NCI-H82 (cell line): ENCODE measurements around the gene HBEGF.

Experiments
- DNase-seq: peaks from one replicate; lab custom pipeline; 2025; lab: John Stamatoyannopoulos, UW

Gene HBEGF

DNA sequence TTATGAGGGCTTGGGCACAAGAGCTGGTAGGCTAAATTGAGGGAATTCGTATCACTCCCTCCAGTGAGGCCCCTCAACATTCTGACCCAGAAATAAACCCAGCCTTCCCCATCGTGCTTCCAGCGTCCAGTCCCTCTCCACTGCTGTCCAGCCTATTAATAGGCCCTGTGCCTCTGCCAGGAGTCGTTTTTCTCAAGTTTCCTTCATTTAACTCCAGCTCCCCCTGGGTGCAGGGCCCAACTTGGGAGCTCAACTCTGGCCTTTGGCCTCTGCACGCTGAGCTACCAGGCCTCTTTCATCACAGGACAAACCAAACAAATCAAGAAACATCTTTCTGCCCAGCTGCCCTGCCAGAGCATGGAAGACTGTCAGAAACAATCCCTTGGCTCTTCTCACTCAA lies 10.0 kb downstream of the HBEGF start:
- no peak for DNase-seq

GRCh38 chr5:140331638-140332037 lies 14.8 kb downstream of the HBEGF start:
- no peak for DNase-seq

DNA sequence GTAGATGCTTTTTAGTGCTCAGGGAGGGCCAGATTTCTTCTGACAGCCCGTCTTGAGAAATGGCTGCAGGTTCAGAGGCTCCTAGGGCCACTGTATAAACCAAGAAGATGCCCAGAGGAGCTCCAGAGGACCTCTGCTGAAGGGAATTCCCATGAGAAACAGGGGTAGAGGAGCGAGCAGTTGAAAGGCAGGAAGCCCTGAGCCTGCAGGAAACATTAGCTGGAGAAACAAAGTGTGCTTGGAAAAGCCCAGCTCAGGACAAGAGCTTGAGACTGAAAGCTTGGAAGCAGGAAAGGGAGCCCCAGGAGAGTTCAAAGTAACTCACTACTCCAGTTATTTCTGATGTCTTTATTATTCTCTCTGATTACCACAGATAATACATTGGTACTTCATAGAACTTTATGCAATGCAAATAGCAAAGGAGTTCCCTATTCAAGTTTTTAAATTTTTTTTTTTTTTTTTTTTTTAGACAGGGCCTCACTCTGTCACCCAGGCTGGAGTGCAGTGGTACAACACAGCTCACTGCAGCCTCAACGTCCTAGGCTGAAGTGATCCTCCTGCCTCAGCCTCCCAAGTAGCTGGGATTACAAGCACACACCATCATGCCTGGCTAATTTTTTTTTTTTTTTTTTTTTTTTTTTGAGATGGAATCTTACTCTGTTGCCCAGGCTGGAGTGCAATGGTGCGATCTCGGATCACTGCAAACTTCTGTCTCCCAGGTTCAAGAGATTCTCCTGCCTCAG lies 16.5 kb downstream of the HBEGF start:
- no peak for DNase-seq

DNA sequence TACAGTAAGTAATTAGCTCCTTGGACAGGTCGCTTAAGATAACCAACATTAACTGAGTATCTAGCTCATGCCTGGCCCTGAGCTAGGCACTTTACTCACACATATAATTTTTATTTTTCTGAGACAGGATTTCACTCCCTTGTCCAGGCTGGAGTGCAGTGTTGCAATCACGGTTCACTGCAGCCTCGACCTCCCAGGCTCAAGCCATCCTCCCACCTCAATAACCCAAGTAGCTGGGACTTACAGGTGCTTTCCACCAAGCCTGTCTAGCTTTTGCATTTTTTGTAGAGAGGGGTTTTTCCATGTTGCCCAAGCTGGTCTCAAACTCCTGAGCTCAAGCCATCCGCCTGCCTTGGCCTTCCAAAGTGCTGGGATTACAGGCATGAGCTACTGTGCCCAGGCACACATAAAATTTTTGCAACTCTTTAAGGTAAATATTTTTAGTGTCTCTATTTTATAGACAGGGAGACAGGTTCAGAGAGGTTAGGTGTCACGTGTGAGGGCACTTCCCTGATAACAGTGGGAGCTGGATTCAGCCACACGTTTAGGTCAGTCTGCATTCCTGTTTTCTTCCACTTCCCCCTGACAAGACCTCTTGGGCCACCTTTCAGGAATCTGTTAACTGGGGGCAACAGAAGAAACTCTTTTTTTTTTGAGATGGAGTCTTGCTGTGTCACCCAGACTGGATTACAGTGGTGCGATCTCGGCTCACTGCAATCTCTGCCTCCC lies 18.2 kb downstream of the HBEGF start:
- no peak for DNase-seq

- peak; percentile 33 for DNase-seq
Measured at GRCh38 chr5:140327589-140327988, 18.8 kb downstream of the HBEGF start.

DNA sequence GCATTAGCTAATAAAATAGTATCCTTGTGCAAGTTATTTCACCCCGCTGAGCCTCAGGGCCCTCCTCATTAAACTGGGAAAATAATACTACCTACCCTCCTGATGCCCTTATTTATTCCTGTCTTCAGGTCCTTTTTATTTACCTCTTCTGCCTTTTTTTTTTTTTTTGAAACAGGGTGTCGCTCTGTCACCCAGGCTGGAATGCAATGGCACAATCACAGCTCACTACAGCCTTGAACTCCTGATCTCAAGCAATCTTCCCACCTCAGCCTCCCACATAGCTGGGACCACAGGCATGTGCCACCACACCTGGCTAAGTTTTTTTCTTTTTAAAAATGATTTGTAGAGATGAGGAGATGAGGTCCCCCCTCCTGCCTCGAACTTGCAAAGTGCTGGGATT lies 20.9 kb downstream of the HBEGF start:
- no peak for DNase-seq

- no peak for DNase-seq
Measured at GRCh38 chr5:140324617-140325241, 21.7 kb downstream of the HBEGF start.

GRCh38 chr5:140324041-140324600 lies 22.3 kb downstream of the HBEGF start:
- DNase-seq = no peak

DNA sequence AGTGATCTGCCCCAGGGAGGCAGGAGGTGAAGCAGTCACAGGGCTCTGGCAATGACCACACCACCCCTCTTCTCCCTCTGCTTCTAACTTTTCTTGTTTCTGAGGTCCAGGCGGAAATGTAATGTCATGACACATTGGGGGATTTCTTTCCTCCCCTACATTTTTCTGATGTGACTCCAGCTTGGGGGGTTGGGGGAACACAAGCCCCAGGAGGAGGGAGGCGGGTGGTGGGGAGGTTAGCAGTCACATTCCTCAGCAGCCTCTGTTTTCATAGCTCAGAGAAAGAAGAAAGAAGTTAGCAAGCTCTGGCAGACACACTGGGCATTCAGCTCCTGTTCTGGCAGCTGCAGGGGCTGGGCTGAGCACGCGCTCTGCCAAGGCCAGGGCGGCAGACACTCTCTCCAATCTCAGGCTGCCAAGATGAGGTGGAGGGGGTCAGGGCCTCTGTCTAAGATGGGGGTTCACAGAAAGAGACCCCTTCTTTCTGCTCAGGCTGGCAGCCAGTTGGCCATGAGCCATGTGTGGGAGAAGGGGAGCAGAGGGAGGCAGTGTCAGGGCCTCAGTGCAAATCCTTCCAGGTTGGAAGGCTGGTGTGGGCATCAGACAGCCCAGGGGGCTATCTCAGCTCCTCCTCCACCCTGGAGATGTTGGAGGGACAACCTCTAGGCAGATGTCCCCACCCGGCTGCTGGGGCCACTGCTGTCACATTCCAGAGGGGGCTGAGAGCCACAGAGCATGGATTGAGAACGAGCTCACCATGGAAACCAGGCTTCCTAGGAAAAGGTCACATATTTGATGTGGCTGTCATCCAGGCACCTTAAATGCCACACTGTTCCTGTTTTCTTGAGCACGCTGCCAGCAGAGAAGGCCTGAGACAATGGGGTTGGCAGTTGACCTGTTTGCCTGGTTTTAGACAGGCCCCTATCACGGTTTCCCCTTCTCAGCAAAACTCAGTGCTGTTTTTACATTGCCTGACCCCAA lies 23.4 kb downstream of the HBEGF start:
- no peak for DNase-seq

DNA sequence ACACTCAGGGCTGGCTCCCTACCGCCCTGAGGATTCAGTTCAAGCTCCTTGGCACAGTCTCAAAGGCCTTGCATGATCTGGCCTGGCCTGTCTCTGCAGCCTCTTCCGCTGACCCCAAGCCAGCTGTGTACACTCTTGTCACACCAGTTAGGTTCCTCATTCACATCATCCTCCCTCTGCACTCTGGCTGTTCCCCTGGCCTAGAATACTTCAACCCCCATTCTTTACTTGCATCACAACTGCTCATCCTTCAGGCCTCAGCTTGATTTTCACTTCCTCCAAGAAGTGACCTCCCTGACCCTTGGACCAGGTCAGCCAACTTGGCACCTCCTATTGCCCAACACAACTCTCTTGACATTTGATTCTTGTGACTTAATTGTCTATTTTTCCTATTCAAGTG lies 24.6 kb downstream of the HBEGF start:
- no peak for DNase-seq

GRCh38 chr5:140319833-140320232 lies 26.6 kb downstream of the HBEGF start:
- DNase-seq = no peak

- DNase-seq = no peak
Measured at GRCh38 chr5:140318792-140319191, 27.6 kb downstream of the HBEGF start.

DNA sequence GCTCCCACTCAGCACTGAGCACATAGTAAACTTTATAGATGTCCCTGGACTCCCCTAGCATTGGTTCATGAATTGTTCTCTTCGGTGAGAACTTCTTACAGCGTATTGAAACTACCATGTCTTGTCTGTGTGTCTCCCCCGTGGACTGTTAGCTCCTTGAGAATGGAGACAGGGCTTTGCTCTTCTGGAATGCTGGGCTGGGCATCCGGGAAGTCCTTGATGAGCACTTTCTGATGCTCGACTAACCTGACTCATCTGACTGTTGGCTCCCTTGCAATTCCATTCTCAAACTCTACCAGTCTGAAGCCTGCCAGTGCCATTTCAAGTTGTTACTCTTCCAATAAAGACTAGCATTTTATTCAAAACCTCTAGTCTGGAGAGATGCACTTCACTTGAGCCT lies 28.5 kb downstream of the HBEGF start:
- DNase-seq = no peak

DNA sequence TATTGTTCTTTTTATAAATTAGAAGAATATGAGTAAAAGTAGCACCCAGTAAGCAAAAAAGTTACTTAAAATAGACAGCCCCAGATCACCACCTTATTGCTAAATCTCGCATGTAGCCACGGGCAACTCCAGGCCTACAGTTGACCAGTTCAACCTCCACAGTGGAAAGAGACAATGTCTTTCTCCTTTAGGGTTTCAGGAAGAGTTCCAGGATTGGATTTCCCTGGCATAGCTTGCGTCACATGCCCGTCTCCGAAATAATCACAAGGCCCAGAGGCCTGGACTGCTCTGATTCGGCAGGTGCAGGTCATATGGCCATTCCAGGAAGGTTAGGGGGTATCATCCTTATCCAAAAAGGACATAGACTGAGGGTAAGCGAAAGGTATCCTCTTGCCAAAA lies 33.6 kb downstream of the HBEGF start:
- no peak for DNase-seq

DNA sequence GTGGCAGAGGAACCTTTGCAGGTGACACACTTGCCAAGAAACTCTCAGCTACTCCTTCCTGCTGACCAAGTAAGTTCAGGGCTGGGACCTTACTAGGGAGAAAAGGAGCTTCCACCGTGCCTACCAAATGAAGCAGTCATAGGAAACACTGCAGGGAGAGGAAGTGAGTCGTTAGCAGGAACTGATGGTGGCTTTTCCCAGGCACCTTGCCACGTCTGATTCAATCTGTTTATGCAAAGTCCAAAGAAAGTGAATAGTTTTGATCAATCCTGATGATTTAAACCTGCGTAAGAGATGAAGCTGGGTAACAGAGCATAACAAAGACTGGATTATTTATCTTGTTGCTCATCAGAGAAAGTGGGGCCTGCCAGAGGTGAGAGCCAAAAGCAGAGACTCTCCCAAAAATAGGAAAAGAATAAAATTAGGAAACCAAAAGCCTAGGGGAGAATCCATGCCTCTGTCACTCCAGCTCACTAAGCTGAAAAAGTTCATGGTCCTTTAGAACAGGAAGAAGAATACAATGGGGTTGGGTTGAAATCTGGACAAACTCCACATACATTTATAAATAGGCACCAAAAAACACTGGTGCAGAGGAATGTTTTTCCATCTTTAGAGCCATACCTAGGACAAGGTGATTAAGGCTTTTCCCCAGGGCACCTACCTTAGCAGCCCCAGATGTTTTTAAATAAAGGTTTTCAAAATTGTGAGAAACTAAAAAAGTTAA lies 34.2 kb downstream of the HBEGF start:
- no peak for DNase-seq

- DNase-seq = no peak
Measured at GRCh38 chr5:140311011-140311467, 35.4 kb downstream of the HBEGF start.

DNA sequence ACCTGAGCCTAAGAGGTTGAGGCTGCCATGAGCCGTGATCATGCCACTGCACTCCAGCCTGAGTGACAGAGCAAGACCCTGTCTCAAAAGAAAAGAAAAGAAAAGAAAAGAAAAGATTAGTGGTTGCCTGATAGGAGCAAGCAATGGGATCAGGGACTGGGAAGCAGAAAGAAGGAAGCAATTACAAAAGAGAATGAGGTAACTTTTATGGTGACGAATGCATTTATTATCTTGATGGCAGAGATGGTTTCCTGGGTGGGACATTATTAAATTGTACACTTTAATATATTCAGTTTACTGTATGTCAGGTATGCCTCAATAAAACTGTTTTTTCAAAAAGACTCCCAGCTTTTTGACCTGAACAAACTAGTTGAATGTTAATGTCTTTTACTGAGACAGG lies 36.0 kb downstream of the HBEGF start:
- DNase-seq = no peak

DNA sequence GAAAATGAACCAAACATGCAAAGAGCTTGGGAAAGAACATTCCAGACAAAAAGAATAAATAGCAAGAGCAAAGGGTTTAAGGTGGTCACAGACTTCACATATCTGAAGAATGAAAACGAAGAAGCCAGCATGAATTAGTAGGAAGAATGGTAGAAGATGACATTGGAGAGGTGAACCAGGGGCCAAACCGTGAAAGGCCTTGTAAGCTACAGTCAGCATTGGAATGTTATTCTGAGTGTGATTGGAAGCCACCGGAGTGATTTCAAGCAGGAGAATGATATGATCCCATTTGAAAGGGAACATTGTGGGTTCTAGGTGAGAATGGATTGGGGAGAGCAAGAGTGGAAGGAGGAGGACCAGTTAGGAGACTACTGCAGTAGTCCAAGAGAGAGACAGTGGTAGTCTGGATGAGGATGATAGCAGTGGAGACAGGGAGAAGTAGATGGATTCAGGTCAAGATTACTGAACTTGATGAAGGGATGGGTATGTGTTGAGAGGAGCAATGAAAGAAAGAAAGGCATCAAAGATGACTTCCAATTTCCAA lies 36.6 kb downstream of the HBEGF start:
- DNase-seq = no peak

DNA sequence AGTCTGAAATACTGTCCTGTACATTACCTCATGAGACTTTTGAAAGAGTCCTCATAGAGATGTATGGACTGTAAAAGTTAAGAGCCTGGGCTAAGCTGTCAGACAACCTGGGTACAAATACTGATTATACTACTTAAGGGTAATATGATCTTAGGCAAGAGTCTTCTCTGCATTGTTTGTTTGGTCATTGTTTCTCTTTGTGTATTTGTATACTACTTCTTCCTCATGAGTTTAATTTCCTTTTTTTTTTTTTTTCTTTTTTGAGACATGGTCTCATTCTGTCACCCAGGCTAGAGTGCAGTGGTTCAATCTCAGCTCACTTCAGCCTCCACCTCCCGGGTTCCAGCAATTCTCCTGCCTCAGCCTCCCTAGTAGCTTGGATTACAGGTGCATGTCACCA lies 40.9 kb downstream of the HBEGF start:
- DNase-seq = peak; percentile 4

DNA sequence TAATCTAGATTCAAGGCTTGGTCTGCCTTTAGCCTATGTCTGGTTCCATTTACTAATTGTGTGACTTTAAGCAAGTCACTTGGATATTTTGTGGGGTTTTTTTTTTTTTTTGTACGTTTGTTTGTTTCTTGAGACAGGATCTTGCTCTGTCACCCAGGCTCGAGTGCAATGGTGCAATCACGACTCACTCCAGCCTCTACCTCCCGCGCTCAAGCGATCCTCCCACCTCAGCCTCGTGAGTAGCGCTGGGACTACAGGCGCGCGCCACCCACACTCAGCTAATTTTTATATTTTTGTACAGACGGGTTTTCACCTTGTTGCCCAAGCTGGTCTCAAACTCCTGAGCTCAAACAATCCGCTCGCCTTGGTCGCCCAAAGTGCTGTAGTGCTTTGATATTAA lies 42.4 kb downstream of the HBEGF start:
- no peak for DNase-seq
